ENCODE results near the gene DPYD. TPM values are rescaled to one million over a fixed set of nuclear protein-coding genes. Genes with fewer than 3 reads are reported as not detected.
"Not testable (repeated sequence)": the region's sequence is repeated elsewhere in the genome, so short reads cannot be mapped to it uniquely, and the experiment has no call there.

DPYD gene
- total RNA-seq, 2 experiments from 2014 or later, result 9.8 to 11.1 TPM

GRCh38 chr1:97245682-97246081 is 675.2 kb downstream of the DPYD start:
- no peak overlapping the region for H3K4me3 Mint-ChIP-seq
- H3K4me1 Mint-ChIP-seq (ENCODE audit: low read depth), result no peaks in the 10 kb centered on the region
- intact Hi-C loops (cut with micrococcal nuclease), result loop anchor here (2.0 kb wide), 1 partner anchor 575 kb away; no protein-coding TSS in a partner anchor
- H3K27me3 Mint-ChIP-seq (ENCODE audit: low read depth), result no peaks in the 10 kb centered on the region
- H3K9me3 Mint-ChIP-seq, result peaks cover 4% of the 10 kb centered on the region
- CTCF ChIA-PET, result no interaction called here
- no peak overlapping the region for H3K27ac Mint-ChIP-seq
- H3K36me3 Mint-ChIP-seq (ENCODE audit: low read depth), result peaks cover 7% of the 10 kb centered on the region
- DNase-seq, result no peak

GRCh38 chr1:97245026-97245425 is 675.8 kb downstream of the DPYD start:
- CTCF ChIA-PET, result no interaction called here
- Mint-ChIP-seq H3K4me1 (ENCODE audit: low read depth) (no peaks in the 10 kb centered on the region), H3K9me3 (peaks cover 4% of the 10 kb centered on the region), H3K36me3 (ENCODE audit: low read depth) (peaks cover 5% of the 10 kb centered on the region), H3K27ac (no peak overlapping the region), H3K4me3 (no peak overlapping the region), H3K27me3 (ENCODE audit: low read depth) (no peaks in the 10 kb centered on the region)
- DNase-seq, result no peak
- intact Hi-C loops (cut with micrococcal nuclease), result loop anchor here (2.0 kb wide), 1 partner anchor 576 kb away; no protein-coding TSS in a partner anchor

DNA sequence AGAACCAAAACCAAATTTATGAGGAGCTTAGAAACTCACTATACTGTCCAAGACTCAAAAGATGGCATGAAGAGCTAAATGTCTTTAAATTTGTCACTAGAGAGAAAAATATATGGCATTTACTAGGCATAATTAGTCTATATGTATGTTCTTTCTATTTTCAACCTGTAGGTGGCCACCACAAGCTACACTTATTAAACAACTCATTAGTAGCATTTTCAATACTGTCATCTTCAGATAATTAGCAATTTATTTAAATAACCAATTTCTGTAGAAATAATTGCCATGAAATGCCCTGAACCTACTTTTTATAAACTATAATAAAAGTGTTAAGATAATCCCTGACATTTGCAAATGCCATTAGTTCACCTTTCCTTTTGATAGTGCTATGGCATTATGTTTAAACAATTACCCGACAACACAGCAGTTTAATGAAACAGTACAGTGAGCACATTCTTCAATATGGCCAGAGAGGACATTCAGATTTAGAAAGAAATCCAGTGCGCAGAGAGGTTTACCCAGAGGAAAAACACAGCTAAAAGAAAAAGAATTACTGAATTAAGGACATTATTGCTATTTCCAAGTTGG is 676.8 kb downstream of the DPYD start:
- Mint-ChIP-seq H3K4me1 (ENCODE audit: low read depth) (no peaks in the 10 kb centered on the region), H3K9me3 (peaks cover 4% of the 10 kb centered on the region), H3K4me3 (no peak overlapping the region), H3K27ac (no peak overlapping the region), H3K36me3 (ENCODE audit: low read depth) (peaks cover 5% of the 10 kb centered on the region), H3K27me3 (ENCODE audit: low read depth) (no peaks in the 10 kb centered on the region)
- intact Hi-C loops (cut with micrococcal nuclease), result loop anchor here (1.0 to 2.0 kb wide), 2 partner anchors 577 to 807 kb away; no protein-coding TSS in a partner anchor
- CTCF ChIA-PET, result interaction anchor here (0.7 to 1.6 kb wide), 5 partner anchors 10 to 810 kb away, joined by 3 to 5 read pairs (median 3); no protein-coding TSS in a partner anchor
- DNase-seq, result no peak

DNA sequence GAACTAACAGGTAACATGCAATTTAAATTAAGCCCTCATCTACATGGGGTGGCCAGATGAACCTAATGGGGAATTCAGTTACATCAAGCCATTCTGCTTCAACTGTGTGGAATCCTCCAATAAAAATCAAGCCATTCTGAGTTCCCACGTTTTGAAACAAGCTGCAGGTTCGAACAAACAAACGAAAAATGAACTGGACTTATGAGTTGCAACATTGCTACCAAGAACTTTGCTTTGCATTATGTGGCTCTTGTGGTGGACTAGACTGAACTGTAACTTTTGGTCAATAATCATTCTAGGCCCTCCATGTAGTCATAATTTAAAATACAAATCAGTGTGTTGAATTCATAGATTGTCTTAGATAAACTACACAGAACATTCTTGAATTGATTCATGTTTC is 682.0 kb downstream of the DPYD start:
- no peak for DNase-seq
- Mint-ChIP-seq H3K36me3 (ENCODE audit: low read depth) (peaks cover 10% of the 10 kb centered on the region), H3K27me3 (ENCODE audit: low read depth) (no peaks in the 10 kb centered on the region), H3K4me1 (ENCODE audit: low read depth) (no peaks in the 10 kb centered on the region), H3K27ac (no peak overlapping the region), H3K4me3 (no peak overlapping the region), H3K9me3 (no peaks in the 10 kb centered on the region)
- CTCF ChIA-PET, result no interaction called here
- intact Hi-C loops (cut with micrococcal nuclease), result no loop called here

DNA sequence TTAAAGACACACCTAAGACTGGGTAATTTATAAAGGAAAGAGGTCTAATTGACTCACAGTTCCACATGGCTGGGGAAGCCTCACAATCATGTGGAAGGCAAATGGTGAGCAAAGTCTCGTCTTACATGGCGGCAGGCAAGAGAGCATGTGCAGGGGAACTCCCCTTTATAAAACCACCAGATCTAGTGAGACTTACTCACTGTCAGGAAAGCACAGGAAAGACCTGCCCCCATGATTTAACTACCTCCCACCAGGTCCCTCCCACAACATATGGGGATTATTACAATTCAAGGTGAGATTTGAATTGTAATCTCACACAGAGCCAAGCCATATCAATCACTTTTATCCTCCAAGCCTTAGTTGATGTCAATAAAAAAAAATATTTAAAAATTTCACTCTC is 689.5 kb downstream of the DPYD start:
- H3K9me3 Mint-ChIP-seq; intact Hi-C loops (cut with micrococcal nuclease); CTCF ChIA-PET; DNase-seq; H3K4me1 Mint-ChIP-seq (ENCODE audit: low read depth); H3K27me3 Mint-ChIP-seq (ENCODE audit: low read depth); H3K27ac Mint-ChIP-seq; H3K4me3 Mint-ChIP-seq: not testable (repeated sequence)
- H3K36me3 Mint-ChIP-seq (ENCODE audit: low read depth), result peaks cover 36% of the 10 kb centered on the region

- no peaks in the 10 kb centered on the region for H3K9me3 Mint-ChIP-seq
- H3K27me3 Mint-ChIP-seq (ENCODE audit: low read depth), result no peaks in the 10 kb centered on the region
- peaks cover 4% of the 10 kb centered on the region for H3K36me3 Mint-ChIP-seq (ENCODE audit: low read depth)
- intact Hi-C loops (cut with micrococcal nuclease), result loop anchor here (10.0 kb wide), 1 partner anchor 422 kb away; no protein-coding TSS in a partner anchor
- no peaks in the 10 kb centered on the region for H3K4me1 Mint-ChIP-seq (ENCODE audit: low read depth)
- no peak overlapping the region for H3K27ac Mint-ChIP-seq
- CTCF ChIA-PET, result no interaction called here
- H3K4me3 Mint-ChIP-seq, result no peak overlapping the region
- DNase-seq, result no peak
These were observed 708.2 kb downstream of the DPYD start for GRCh38 chr1:97212671-97213070.

GRCh38 chr1:97210307-97210706 is 710.5 kb downstream of the DPYD start:
- Mint-ChIP-seq H3K4me1 (ENCODE audit: low read depth) (no peaks in the 10 kb centered on the region), H3K27ac (no peak overlapping the region), H3K27me3 (ENCODE audit: low read depth) (no peaks in the 10 kb centered on the region), H3K36me3 (ENCODE audit: low read depth) (peaks cover 2% of the 10 kb centered on the region), H3K4me3 (no peak overlapping the region), H3K9me3 (no peaks in the 10 kb centered on the region)
- CTCF ChIA-PET, result no interaction called here
- no peak for DNase-seq
- intact Hi-C loops (cut with micrococcal nuclease), result loop anchor here (10.0 kb wide), 1 partner anchor 424 kb away; no protein-coding TSS in a partner anchor

GRCh38 chr1:97209381-97209957 is 711.4 kb downstream of the DPYD start:
- DNase-seq, result no peak
- intact Hi-C loops (cut with micrococcal nuclease), result no loop called here
- Mint-ChIP-seq H3K4me3 (no peak overlapping the region), H3K9me3 (no peaks in the 10 kb centered on the region), H3K4me1 (ENCODE audit: low read depth) (no peaks in the 10 kb centered on the region), H3K36me3 (ENCODE audit: low read depth) (peaks cover 2% of the 10 kb centered on the region), H3K27ac (no peak overlapping the region), H3K27me3 (ENCODE audit: low read depth) (no peaks in the 10 kb centered on the region)
- CTCF ChIA-PET, result no interaction called here

GRCh38 chr1:97207868-97208267 is 713.0 kb downstream of the DPYD start:
- no peaks in the 10 kb centered on the region for H3K4me1 Mint-ChIP-seq (ENCODE audit: low read depth)
- H3K27ac Mint-ChIP-seq, result no peak overlapping the region
- no peaks in the 10 kb centered on the region for H3K36me3 Mint-ChIP-seq (ENCODE audit: low read depth)
- H3K27me3 Mint-ChIP-seq (ENCODE audit: low read depth), result no peaks in the 10 kb centered on the region
- H3K9me3 Mint-ChIP-seq, result no peaks in the 10 kb centered on the region
- intact Hi-C loops (cut with micrococcal nuclease), result no loop called here
- CTCF ChIA-PET, result no interaction called here
- DNase-seq, result no peak
- H3K4me3 Mint-ChIP-seq, result no peak overlapping the region

GRCh38 chr1:97204468-97204867 is 716.4 kb downstream of the DPYD start:
- H3K9me3 Mint-ChIP-seq, result no peaks in the 10 kb centered on the region
- H3K4me1 Mint-ChIP-seq (ENCODE audit: low read depth), result no peaks in the 10 kb centered on the region
- DNase-seq, result no peak
- H3K27me3 Mint-ChIP-seq (ENCODE audit: low read depth), result no peaks in the 10 kb centered on the region
- intact Hi-C loops (cut with micrococcal nuclease), result no loop called here
- CTCF ChIA-PET, result no interaction called here
- H3K4me3 Mint-ChIP-seq, result no peak overlapping the region
- H3K36me3 Mint-ChIP-seq (ENCODE audit: low read depth), result no peaks in the 10 kb centered on the region
- H3K27ac Mint-ChIP-seq, result no peak overlapping the region

- Mint-ChIP-seq H3K27ac (no peak overlapping the region), H3K36me3 (ENCODE audit: low read depth) (no peaks in the 10 kb centered on the region), H3K27me3 (ENCODE audit: low read depth) (no peaks in the 10 kb centered on the region), H3K4me3 (no peak overlapping the region), H3K4me1 (ENCODE audit: low read depth) (no peaks in the 10 kb centered on the region), H3K9me3 (no peaks in the 10 kb centered on the region)
- DNase-seq, result no peak
- intact Hi-C loops (cut with micrococcal nuclease), result no loop called here
- CTCF ChIA-PET, result no interaction called here
These were observed 718.1 kb downstream of the DPYD start for GRCh38 chr1:97202481-97203380.

GRCh38 chr1:97201641-97202040 is 719.2 kb downstream of the DPYD start:
- intact Hi-C loops (cut with micrococcal nuclease), result no loop called here
- CTCF ChIA-PET, result interaction anchor here (0.6 kb wide), 1 partner anchor 1172 kb away, joined by 3 read pairs; no protein-coding TSS in a partner anchor
- no peaks in the 10 kb centered on the region for H3K9me3 Mint-ChIP-seq
- H3K36me3 Mint-ChIP-seq (ENCODE audit: low read depth), result no peaks in the 10 kb centered on the region
- no peak overlapping the region for H3K27ac Mint-ChIP-seq
- H3K4me1 Mint-ChIP-seq (ENCODE audit: low read depth), result no peaks in the 10 kb centered on the region
- DNase-seq, result no peak
- no peak overlapping the region for H3K4me3 Mint-ChIP-seq
- H3K27me3 Mint-ChIP-seq (ENCODE audit: low read depth), result no peaks in the 10 kb centered on the region

All from activated naive CD4-positive, alpha-beta T cell treated with anti-CD3 and anti-CD28 coated beads for 36 hours (primary cell).